Endometrial microvascular endothelial cells (primary cell): ENCODE data around the gene SNRNP40. TPM values are rescaled to one million over a fixed set of nuclear protein-coding genes. Genes with fewer than 3 reads are reported as not detected.

Experiments used
- in situ Hi-C: cut with HindIII; loops from 2 replicates; pipeline ENCODE4 v1.10.0; 2017; ENCODE audit warnings: low sequenced_read_pairs, low pct_unique_long_range_greater_than_20kb; ENCODE audit errors: inconsistent ontology term
- total RNA-seq: library from RNA; depleted of rRNA; stranded (reverse); fragments of >200 nt; gene quantifications from one replicate; pipeline ENCODE4 v1.2.3, GENCODE V29; 2015; ENCODE audit errors: inconsistent ontology term

The SNRNP40 gene
- total RNA-seq = 131 TPM

GRCh38 chr1:31296486-31297276 is at the start of gene SNRNP40, which contains the start of gene ZCCHC17:
SNRNP40 (minus strand) TSS chr1:31296788; CDS start chr1:31296751, 37 bp downstream.
ZCCHC17 (plus strand) TSS chr1:31297032; CDS start chr1:31310099, 13,067 bp downstream.
- in situ Hi-C loops = no loop called here

- in situ Hi-C loops = no loop called here
Observed at GRCh38 chr1:31345635-31346034, 49.0 kb upstream of the SNRNP40 start.

- in situ Hi-C loops = no loop called here
Observed at GRCh38 chr1:31344503-31344902, 47.9 kb upstream of the SNRNP40 start.

- in situ Hi-C loops = no loop called here
Observed at GRCh38 chr1:31336687-31337467, 40.3 kb upstream of the SNRNP40 start.

GRCh38 chr1:31335007-31335406 is 38.4 kb upstream of the SNRNP40 start:
- in situ Hi-C loops = no loop called here

- in situ Hi-C loops = no loop called here
Observed at GRCh38 chr1:31327381-31327780, 30.8 kb upstream of the SNRNP40 start.

GRCh38 chr1:31326461-31326860 is 29.9 kb upstream of the SNRNP40 start:
- in situ Hi-C loops = no loop called here

GRCh38 chr1:31324992-31325391 is 28.4 kb upstream of the SNRNP40 start:
- in situ Hi-C loops = no loop called here

GRCh38 chr1:31324093-31324492 is 27.5 kb upstream of the SNRNP40 start:
- in situ Hi-C loops = no loop called here

- in situ Hi-C loops = no loop called here
Observed at GRCh38 chr1:31318146-31318545, 21.6 kb upstream of the SNRNP40 start.

GRCh38 chr1:31315902-31316301 is 19.3 kb upstream of the SNRNP40 start:
- in situ Hi-C loops = no loop called here

GRCh38 chr1:31310198-31310597 is 13.6 kb upstream of the SNRNP40 start:
- in situ Hi-C loops = no loop called here

GRCh38 chr1:31308036-31308435 is 11.4 kb upstream of the SNRNP40 start:
- in situ Hi-C loops = no loop called here

GRCh38 chr1:31306278-31306677 is 9.7 kb upstream of the SNRNP40 start:
- in situ Hi-C loops = no loop called here

- in situ Hi-C loops = no loop called here
Observed at GRCh38 chr1:31302709-31303441, 6.3 kb upstream of the SNRNP40 start.

GRCh38 chr1:31300193-31300592 is 3.6 kb upstream of the SNRNP40 start:
- in situ Hi-C loops = no loop called here

- in situ Hi-C loops = no loop called here
Observed at GRCh38 chr1:31299365-31299764, 2.8 kb upstream of the SNRNP40 start.

- in situ Hi-C loops = no loop called here
Observed at GRCh38 chr1:31297277-31298247, 974 bp upstream of the SNRNP40 start.
